Measurements from ENCODE around the gene RAI2.

DNA sequence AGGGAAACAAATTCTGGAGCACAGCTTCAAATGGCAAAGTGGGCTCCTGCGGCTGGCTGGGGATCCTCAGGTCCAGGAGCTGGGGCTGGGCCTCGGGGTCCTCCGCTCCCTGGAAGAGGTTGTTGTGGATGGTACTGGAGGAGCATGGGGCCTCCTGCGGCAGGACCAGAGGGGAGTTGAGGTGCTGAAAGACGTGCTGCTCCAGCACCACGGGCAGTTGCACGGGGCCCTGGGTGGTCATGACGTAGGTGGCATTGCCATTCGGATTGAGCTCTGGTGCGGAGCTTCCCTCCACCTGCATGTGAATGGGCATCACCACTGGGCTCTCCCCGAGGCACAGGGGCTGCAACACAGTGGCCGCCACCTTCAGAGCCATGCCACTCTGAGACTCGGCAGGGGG lies 59.7 kb downstream of the RAI2 start:
- TF ChIP-seq, protein P1, sequence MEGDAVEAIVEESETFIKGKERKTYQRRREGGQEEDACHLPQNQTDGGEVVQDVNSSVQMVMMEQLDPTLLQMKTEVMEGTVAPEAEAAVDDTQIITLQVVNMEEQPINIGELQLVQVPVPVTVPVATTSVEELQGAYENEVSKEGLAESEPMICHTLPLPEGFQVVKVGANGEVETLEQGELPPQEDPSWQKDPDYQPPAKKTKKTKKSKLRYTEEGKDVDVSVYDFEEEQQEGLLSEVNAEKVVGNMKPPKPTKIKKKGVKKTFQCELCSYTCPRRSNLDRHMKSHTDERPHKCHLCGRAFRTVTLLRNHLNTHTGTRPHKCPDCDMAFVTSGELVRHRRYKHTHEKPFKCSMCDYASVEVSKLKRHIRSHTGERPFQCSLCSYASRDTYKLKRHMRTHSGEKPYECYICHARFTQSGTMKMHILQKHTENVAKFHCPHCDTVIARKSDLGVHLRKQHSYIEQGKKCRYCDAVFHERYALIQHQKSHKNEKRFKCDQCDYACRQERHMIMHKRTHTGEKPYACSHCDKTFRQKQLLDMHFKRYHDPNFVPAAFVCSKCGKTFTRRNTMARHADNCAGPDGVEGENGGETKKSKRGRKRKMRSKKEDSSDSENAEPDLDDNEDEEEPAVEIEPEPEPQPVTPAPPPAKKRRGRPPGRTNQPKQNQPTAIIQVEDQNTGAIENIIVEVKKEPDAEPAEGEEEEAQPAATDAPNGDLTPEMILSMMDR (IDR thresholded peaks at IDR 0.05), result no peak
- TF ChIP-seq POLR2A (IDR thresholded peaks at IDR 0.05), result no peak
